ENCODE results near the gene ETV1.

GRCh38 chr7:14009453-14010418 is 20.3 kb upstream of the ETV1 start:
- TF ChIP-seq CTCF (IDR thresholded peaks at IDR 0.05) (no peak), POLR2A (IDR thresholded peaks at IDR 0.05) (no peak)
